ENCODE data around the gene DBNDD1.

GRCh38 chr16:89960966-89961365, 58.3 kb downstream of the DBNDD1 start:
- no peak for TF ChIP-seq CTCF (IDR thresholded peaks at IDR 0.05)
- no peak for TF ChIP-seq POLR2A (IDR thresholded peaks at IDR 0.05)
